Osteoblast (primary cell): ENCODE results near the gene CENPM. TPM values are rescaled to one million over a fixed set of nuclear protein-coding genes. Genes with fewer than 3 reads are reported as not detected.

Experiments
- DNase-seq: peaks from one replicate; pipeline ENCODE4 v3.0.0; 2011; ENCODE audit warnings: low spot score, mixed read lengths; ENCODE audit not compliant: insufficient read length; ENCODE audit errors: missing footprints
- H2AFZ ChIP-seq: 2 replicates; pipeline ENCODE4 v1.6.0; 2011; ENCODE audit warnings: mild to moderate bottlenecking, low read length
- H3K27ac ChIP-seq: 2 replicates; pipeline ENCODE4 v1.5.1; 2011; ENCODE audit warnings: mild to moderate bottlenecking, low read depth, low read length, moderate library complexity
- H3K27me3 ChIP-seq: 2 replicates; pipeline ENCODE4 v1.6.0; 2012; ENCODE audit warnings: mild to moderate bottlenecking, control low read depth, inconsistent platforms, low read length, moderate library complexity; ENCODE audit not compliant: insufficient read depth
- H3K36me3 ChIP-seq: 2 replicates; pipeline ENCODE4 v1.5.1; 2011; ENCODE audit warnings: mild to moderate bottlenecking, low read length, control low read depth, moderate library complexity; ENCODE audit not compliant: insufficient read depth
- H3K4me1 ChIP-seq: 2 replicates; pipeline ENCODE4 v1.5.1; 2011; ENCODE audit warnings: mild to moderate bottlenecking, low read length, control low read depth, moderate library complexity; ENCODE audit not compliant: insufficient read depth
- H3K4me2 ChIP-seq: 2 replicates; pipeline ENCODE4 v1.6.0; 2011; ENCODE audit warnings: mild to moderate bottlenecking, low read length; ENCODE audit not compliant: insufficient read depth
- H3K4me3 ChIP-seq: fragments of 200-600 bp; sonication (generic); 3 replicates; pipeline ENCODE4 v1.5.1; 2012; ENCODE audit warnings: mild to moderate bottlenecking, low read length, inconsistent platforms; ENCODE audit not compliant: insufficient read depth
- H3K79me2 ChIP-seq: 2 replicates; pipeline ENCODE4 v1.6.0; 2012; ENCODE audit warnings: mild to moderate bottlenecking, low read length, control low read depth, inconsistent platforms; ENCODE audit not compliant: insufficient read depth
- H3K9me3 ChIP-seq: 2 replicates; pipeline ENCODE4 v1.5.1; 2011; ENCODE audit warnings: low read depth, low read length, control low read depth
- H4K20me1 ChIP-seq: 2 replicates; pipeline ENCODE4 v1.6.0; 2012; ENCODE audit warnings: mild to moderate bottlenecking, low read length, control low read depth; ENCODE audit not compliant: insufficient read depth
- CTCF ChIP-seq: IDR thresholded peaks from 2 replicates; pipeline ENCODE4 v1.5.1; 2011; ENCODE audit warnings: mild to moderate bottlenecking, low read depth, low read length, moderate library complexity; ENCODE audit errors: extremely low read depth
- small RNA-seq: library from RNA; depleted of rRNA; stranded (forward); fragments of <200 nt; gene quantifications from one replicate; pipeline ENCODE3, GENCODE V24; 2012
- total RNA-seq: library from RNA; depleted of rRNA; stranded (reverse); fragments of >200 nt; gene quantifications from 2 replicates; pipeline ENCODE4 v1.2.3, GENCODE V29; 2012

CENPM gene
- total RNA-seq, 1 donor: 1.8 TPM

GRCh38 chr22:41898645-41899044 is 48.3 kb downstream of the CENPM start:
- Histone ChIP-seq H3K4me1 (no peaks in the 10 kb centered on the region), H3K36me3 (peaks cover 46% of the 10 kb centered on the region), H3K79me2 (no peaks in the 10 kb centered on the region), H3K4me2 (no peak overlapping the region), H2AFZ (no peak overlapping the region), H3K4me3 (no peak overlapping the region), H3K27ac (no peak overlapping the region), H3K27me3 (no peaks in the 10 kb centered on the region), H3K9me3 (no peaks in the 10 kb centered on the region), H4K20me1 (peaks cover 8% of the 10 kb centered on the region)
- no peak for TF ChIP-seq CTCF
- peak; percentile 80 for DNase-seq

- H3K9me3 ChIP-seq: no peaks in the 10 kb centered on the region
- peak; percentile 61 for DNase-seq
- no peak for TF ChIP-seq CTCF
- H4K20me1 ChIP-seq: peaks cover 2% of the 10 kb centered on the region
- no peaks in the 10 kb centered on the region for H3K79me2 ChIP-seq
- H3K4me2 ChIP-seq: no peak overlapping the region
- H3K4me1 ChIP-seq: no peaks in the 10 kb centered on the region
- H3K4me3 ChIP-seq: no peak overlapping the region
- H2AFZ ChIP-seq: no peak overlapping the region
- H3K27me3 ChIP-seq: no peaks in the 10 kb centered on the region
- H3K36me3 ChIP-seq: peaks cover 31% of the 10 kb centered on the region
- no peak overlapping the region for H3K27ac ChIP-seq
These were observed 53.2 kb downstream of the CENPM start for GRCh38 chr22:41893591-41894375.

GRCh38 chr22:41892721-41893120 is 54.2 kb downstream of the CENPM start:
- peaks cover 30% of the 10 kb centered on the region for H3K36me3 ChIP-seq
- no peak overlapping the region for H3K4me3 ChIP-seq
- no peak overlapping the region for H3K27ac ChIP-seq
- H3K4me1 ChIP-seq: peaks cover 6% of the 10 kb centered on the region
- peaks cover 2% of the 10 kb centered on the region for H4K20me1 ChIP-seq
- no peak for TF ChIP-seq CTCF
- no peak overlapping the region for H3K4me2 ChIP-seq
- H3K27me3 ChIP-seq: no peaks in the 10 kb centered on the region
- no peaks in the 10 kb centered on the region for H3K9me3 ChIP-seq
- DNase-seq: peak; percentile 76
- no peaks in the 10 kb centered on the region for H3K79me2 ChIP-seq
- no peak overlapping the region for H2AFZ ChIP-seq

DNA sequence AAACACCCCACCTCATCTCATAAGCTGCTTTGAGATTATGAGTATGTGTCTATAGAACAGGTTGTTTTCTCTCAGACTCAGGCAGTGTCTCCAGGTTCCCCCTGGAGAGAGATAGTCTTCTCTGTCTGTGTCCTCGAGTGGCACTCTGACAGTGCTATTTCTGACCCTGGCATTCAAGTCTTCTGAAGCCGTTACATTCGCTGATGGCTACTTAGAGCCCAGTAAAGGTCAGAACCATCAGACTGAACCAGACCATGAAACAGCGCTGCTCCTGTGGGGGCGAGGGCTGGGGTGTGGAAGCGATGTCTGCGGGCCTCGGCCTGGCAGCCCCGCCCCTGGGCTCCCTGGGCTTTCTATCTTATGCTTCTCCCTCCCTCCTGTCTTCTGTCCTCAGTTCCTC is 55.5 kb downstream of the CENPM start:
- peaks cover 33% of the 10 kb centered on the region for H3K36me3 ChIP-seq
- no peak overlapping the region for H2AFZ ChIP-seq
- peaks cover 6% of the 10 kb centered on the region for H3K4me1 ChIP-seq
- H3K4me3 ChIP-seq: no peak overlapping the region
- H4K20me1 ChIP-seq: peaks cover 2% of the 10 kb centered on the region
- no peaks in the 10 kb centered on the region for H3K27me3 ChIP-seq
- no peak overlapping the region for H3K4me2 ChIP-seq
- H3K27ac ChIP-seq: no peak overlapping the region
- H3K79me2 ChIP-seq: no peaks in the 10 kb centered on the region
- peak; percentile 15 for DNase-seq
- H3K9me3 ChIP-seq: no peaks in the 10 kb centered on the region
- no peak for TF ChIP-seq CTCF

Small RNA genes lying within 50 kb of the gene (small RNA-seq; reads per million reads assigned to genes)
- 5.7 reads per million, percentile 88 among the genes with 10 or more reads in this experiment for gene MIR33A

Other genes with a start within 250 kb of the CENPM start
- gene MEI1, start 247.6 kb downstream of the CENPM start, total RNA-seq: 0.29 and 0.36 TPM in 2 replicates
- gene CCDC134, start 146.5 kb downstream of the CENPM start, total RNA-seq: 8.3 and 11.8 TPM in 2 replicates
- gene SREBF2, start 114.0 kb downstream of the CENPM start, total RNA-seq: 71.6 and 80.3 TPM in 2 replicates
- not detected in 2 replicates for gene SHISA8, start 32.1 kb downstream of the CENPM start, total RNA-seq
- under 0.01 TPM in 2 replicates for gene TNFRSF13C, start 20.3 kb downstream of the CENPM start, total RNA-seq
- gene SEPTIN3, start 22.3 kb upstream of the CENPM start, total RNA-seq: 0.29 and 0.36 TPM in 2 replicates
- gene WBP2NL, start 51.6 kb upstream of the CENPM start, total RNA-seq: under 0.01 and 0.72 TPM in 2 replicates
- 35.9 and 44.2 TPM in 2 replicates for gene NAGA, start 123.7 kb upstream of the CENPM start, total RNA-seq
- 23.9 and 26.2 TPM in 2 replicates for gene PHETA2, start 127.1 kb upstream of the CENPM start, total RNA-seq
- 4.7 and 7.7 TPM in 2 replicates for gene SMDT1, start 132.5 kb upstream of the CENPM start, total RNA-seq
- 33.0 and 41.6 TPM in 2 replicates for gene NDUFA6, start 143.6 kb upstream of the CENPM start, total RNA-seq
- 0.29 and 0.36 TPM in 2 replicates for gene CYP2D6, start 183.7 kb upstream of the CENPM start, total RNA-seq